ENCODE data around the gene SLC39A6. TPM values are rescaled to one million over a fixed set of nuclear protein-coding genes. Genes with fewer than 3 reads are reported as not detected.
"Not testable (repeated sequence)": the region's sequence is repeated elsewhere in the genome, so short reads cannot be mapped to it uniquely, and the experiment has no call there.

SLC39A6 gene
- polyA plus RNA-seq, 1 of the 3 experiments (the other 2 are of a cell fraction), result 67.4 TPM

DNA sequence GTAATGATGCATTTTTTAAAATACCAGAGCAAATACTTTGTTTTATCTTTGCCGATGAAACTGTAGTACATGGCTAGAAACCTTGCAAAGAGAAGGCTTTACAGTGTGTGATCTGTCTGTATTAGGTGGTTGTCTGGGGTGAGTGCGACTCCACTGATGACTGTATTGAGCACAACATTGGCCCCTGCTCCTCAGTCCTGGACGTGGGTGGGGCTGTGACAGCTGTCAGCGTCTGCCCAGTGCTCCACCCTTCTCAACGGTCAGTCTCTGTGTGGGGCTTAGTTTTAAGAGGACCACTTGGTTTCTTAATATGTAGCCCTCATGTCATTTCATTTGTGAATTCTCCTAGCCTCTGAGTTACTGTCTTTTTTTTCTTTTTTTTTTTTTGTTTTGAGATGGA, 40.8 kb upstream of the SLC39A6 start:
- no peaks in the 10 kb centered on the region for H3K4me1 ChIP-seq (ENCODE audit: control insufficient read depth in 1 of 2, insufficient read depth in 2 of 2, low read depth in 1 of 2, low read length in 1 of 2)
- H3K27ac ChIP-seq (ENCODE audit: low read depth in 2 of 2, low read length in 1 of 2), result no peak overlapping the region
- no peaks in the 10 kb centered on the region for H3F3A ChIP-seq (replicated peaks; ENCODE audit: insufficient read depth)
- no peaks in the 10 kb centered on the region for H3K27me3 ChIP-seq (ENCODE audit: insufficient read depth)
- H3K36me3 ChIP-seq (replicated peaks in 1 of 2; ENCODE audit: control insufficient read depth in 1 of 2, insufficient read depth in 2 of 2, low read length in 1 of 2), result peaks cover 65 to 66% of the 10 kb centered on the region in 2 experiments
- no peak overlapping the region for H3K9ac ChIP-seq
- 80% methylated on average over 3 of the region's 5 CpGs for WGBS (ENCODE audit: low lambda C conversion rate)
- H3K4me3 ChIP-seq (ENCODE audit: low read depth in 2 of 2, low read length in 1 of 2), result no peak overlapping the region
- H3K9me3 ChIP-seq, result no peaks in the 10 kb centered on the region
- H3K9me2 ChIP-seq, result no peaks in the 10 kb centered on the region
- DNase-seq, result no peak
- POLR2A ChIA-PET, result no interaction called here
- no peak overlapping the region for H2AFZ ChIP-seq (ENCODE audit: low read depth)
- TF ChIP-seq TEAD4 (IDR thresholded peaks at IDR 0.05; ENCODE audit: borderline replicate concordance, insufficient read depth) (no peak), JUND (IDR thresholded peaks at IDR 0.05) (no peak), MEF2A (IDR thresholded peaks at IDR 0.05; ENCODE audit: borderline replicate concordance, low read depth) (no peak), SIN3A (IDR thresholded peaks at IDR 0.05; ENCODE audit: borderline replicate concordance, low read depth, low read length) (no peak), SMC3 (IDR thresholded peaks at IDR 0.05; ENCODE audit: low read depth, low read length) (no peak), EP300 (IDR thresholded peaks at IDR 0.05; ENCODE audit: borderline replicate concordance in 1 of 2, low read depth in 1 of 2, low read length in 1 of 2) (no peak), RCOR1 (IDR thresholded peaks at IDR 0.05; ENCODE audit: low read length) (no peak), GABPA (IDR thresholded peaks at IDR 0.05; ENCODE audit: low read depth) (no peak), TAF1 (IDR thresholded peaks at IDR 0.05; ENCODE audit: borderline replicate concordance, low read depth, low read length) (no peak)
- TF ChIP-seq, protein P1, sequence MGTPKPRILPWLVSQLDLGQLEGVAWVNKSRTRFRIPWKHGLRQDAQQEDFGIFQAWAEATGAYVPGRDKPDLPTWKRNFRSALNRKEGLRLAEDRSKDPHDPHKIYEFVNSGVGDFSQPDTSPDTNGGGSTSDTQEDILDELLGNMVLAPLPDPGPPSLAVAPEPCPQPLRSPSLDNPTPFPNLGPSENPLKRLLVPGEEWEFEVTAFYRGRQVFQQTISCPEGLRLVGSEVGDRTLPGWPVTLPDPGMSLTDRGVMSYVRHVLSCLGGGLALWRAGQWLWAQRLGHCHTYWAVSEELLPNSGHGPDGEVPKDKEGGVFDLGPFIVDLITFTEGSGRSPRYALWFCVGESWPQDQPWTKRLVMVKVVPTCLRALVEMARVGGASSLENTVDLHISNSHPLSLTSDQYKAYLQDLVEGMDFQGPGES (IDR thresholded peaks at IDR 0.05; ENCODE audit: low read depth, low read length), result no peak
- TF ChIP-seq, protein P2, sequence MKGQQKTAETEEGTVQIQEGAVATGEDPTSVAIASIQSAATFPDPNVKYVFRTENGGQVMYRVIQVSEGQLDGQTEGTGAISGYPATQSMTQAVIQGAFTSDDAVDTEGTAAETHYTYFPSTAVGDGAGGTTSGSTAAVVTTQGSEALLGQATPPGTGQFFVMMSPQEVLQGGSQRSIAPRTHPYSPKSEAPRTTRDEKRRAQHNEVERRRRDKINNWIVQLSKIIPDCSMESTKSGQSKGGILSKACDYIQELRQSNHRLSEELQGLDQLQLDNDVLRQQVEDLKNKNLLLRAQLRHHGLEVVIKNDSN (IDR thresholded peaks at IDR 0.05; ENCODE audit: borderline replicate concordance, low read depth), result no peak
- CTCF ChIA-PET, result no interaction called here
- no peak overlapping the region for H3K4me2 ChIP-seq
- H4K20me1 ChIP-seq (ENCODE audit: insufficient read depth), result no peaks in the 10 kb centered on the region
- no peaks in the 10 kb centered on the region for H3K79me2 ChIP-seq (ENCODE audit: insufficient read depth)

GRCh38 chr18:36168296-36168695, 39.2 kb upstream of the SLC39A6 start:
- H3K79me2 ChIP-seq (ENCODE audit: insufficient read depth); H3K9ac ChIP-seq; H3K9me2 ChIP-seq; H2AFZ ChIP-seq (ENCODE audit: low read depth); H3K4me2 ChIP-seq; POLR2A ChIA-PET; H3K27me3 ChIP-seq (ENCODE audit: insufficient read depth); H3K9me3 ChIP-seq; H3K4me1 ChIP-seq (ENCODE audit: control insufficient read depth in 1 of 2, insufficient read depth in 2 of 2, low read depth in 1 of 2, low read length in 1 of 2); DNase-seq; CTCF ChIA-PET; H3K4me3 ChIP-seq (ENCODE audit: low read depth in 2 of 2, low read length in 1 of 2); H3K27ac ChIP-seq (ENCODE audit: low read depth in 2 of 2, low read length in 1 of 2); H4K20me1 ChIP-seq (ENCODE audit: insufficient read depth); H3F3A ChIP-seq (replicated peaks; ENCODE audit: insufficient read depth): not testable (repeated sequence)
- H3K36me3 ChIP-seq (replicated peaks in 1 of 2; ENCODE audit: control insufficient read depth in 1 of 2, insufficient read depth in 2 of 2, low read length in 1 of 2), result peaks cover 66 to 68% of the 10 kb centered on the region in 2 experiments
- WGBS (ENCODE audit: low lambda C conversion rate), result 94% methylated on average over 3 of the region's 3 CpGs

All from SK-N-SH (cell line).